Measurements from ENCODE around the gene TMEM181.
"Not testable (repeated sequence)": the region's sequence is repeated elsewhere in the genome, so short reads cannot be mapped to it uniquely, and the experiment has no call there.

- not testable (repeated sequence) for TF ChIP-seq CTCF, POLR2A (IDR thresholded peaks at IDR 0.05)
Observed at GRCh38 chr6:158606011-158606410, 46.1 kb downstream of the TMEM181 start.
